ENCODE data around the gene ALK.

ALK gene

DNA sequence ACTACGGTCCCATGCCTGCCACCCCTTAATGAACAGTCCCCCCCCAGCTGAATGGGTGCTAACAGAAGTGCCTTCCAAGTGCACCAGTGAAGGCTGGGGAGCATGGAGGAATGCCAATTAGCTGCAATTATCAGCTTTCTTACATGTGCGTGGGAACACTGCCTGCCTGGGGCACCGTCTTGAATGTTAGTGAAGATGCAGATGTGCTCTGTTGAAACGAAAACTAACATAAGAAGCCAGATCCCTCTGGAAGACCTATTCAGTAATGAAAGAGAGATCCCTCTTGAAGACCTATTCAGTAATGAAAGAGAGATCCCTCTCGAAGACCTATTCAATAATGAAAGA, 651.6 kb downstream of the ALK start:
- H3K79me1 ChIP-seq (ENCODE audit: low read depth, low read length) = no peaks in the 10 kb centered on the region
- no peak overlapping the region for H4K8ac ChIP-seq (ENCODE audit: low read depth, low read length)
- no peak for DNase-seq (ENCODE audit: low spot score)
- H3K9me3 ChIP-seq (replicated peaks in 1 of 2; ENCODE audit: control insufficient read depth in 2 of 2, insufficient read depth in 1 of 2, low read depth in 1 of 2, low read length in 2 of 2) = no peaks in the 10 kb centered on the region
- H2AK5ac ChIP-seq (ENCODE audit: low read depth, low read length) = no peak overlapping the region
- no peak overlapping the region for H2AFZ ChIP-seq (ENCODE audit: low read length)
- H3K4me3 ChIP-seq (ENCODE audit: low read length in 2 of 2) = no peak overlapping the region
- H3K4ac ChIP-seq (ENCODE audit: low read length) = no peak overlapping the region
- no CpG with 5 or more reads among the region's 5 CpGs for WGBS, 2 donors (ENCODE audit: extremely low coverage in 2 of 2, insufficient read length in 2 of 2, insufficient replicate concordance in 1 of 2)
- H3K14ac ChIP-seq (ENCODE audit: low read length) = no peak overlapping the region
- H3K36me3 ChIP-seq (replicated peaks in 1 of 2; ENCODE audit: control insufficient read depth in 2 of 2, insufficient read depth in 2 of 2, low read length in 2 of 2) = peaks cover 0 to 21% of the 10 kb centered on the region in 2 donors
- H2BK5ac ChIP-seq (ENCODE audit: low read length) = no peak overlapping the region
- H2BK15ac ChIP-seq (ENCODE audit: low read length) = no peak overlapping the region
- H3K18ac ChIP-seq (ENCODE audit: low read length) = no peak overlapping the region
- no peak overlapping the region for H3K27ac ChIP-seq (replicated peaks; ENCODE audit: low read length)
- no peak overlapping the region for H2BK120ac ChIP-seq (ENCODE audit: low read depth, low read length)
- no peak overlapping the region for H3K23ac ChIP-seq (ENCODE audit: low read depth, low read length, poor library complexity)
- no peak overlapping the region for H2BK12ac ChIP-seq (ENCODE audit: low read length)
- H3K27me3 ChIP-seq (ENCODE audit: control insufficient read depth in 3 of 3, insufficient read depth in 3 of 3, low read depth in 1 of 3, low read length in 3 of 3) = peaks cover 0 to 2% (median 0%) of the 10 kb centered on the region in 3 experiments
- H3K4me1 ChIP-seq (ENCODE audit: control insufficient read depth in 2 of 2, insufficient read depth in 1 of 2, low read depth in 1 of 2, low read length in 2 of 2) = peaks cover 2 to 19% of the 10 kb centered on the region in 2 donors
- no peak overlapping the region for H4K91ac ChIP-seq (ENCODE audit: low read depth, low read length, poor library complexity)
- H3K4me2 ChIP-seq (ENCODE audit: insufficient read depth, low read length, poor library complexity, severe bottlenecking) = no peak overlapping the region
- no peak overlapping the region for H3K9ac ChIP-seq (ENCODE audit: low read depth, low read length, poor library complexity)

GRCh38 chr2:29269095-29269764, 652.2 kb downstream of the ALK start:
- Histone ChIP-seq H3K18ac (ENCODE audit: low read length) (no peak overlapping the region), H2BK15ac (ENCODE audit: low read length) (no peak overlapping the region), H2BK5ac (ENCODE audit: low read length) (no peak overlapping the region), H3K23ac (ENCODE audit: low read depth, low read length, poor library complexity) (no peak overlapping the region), H2AFZ (ENCODE audit: low read length) (no peak overlapping the region), H2BK12ac (ENCODE audit: low read length) (no peak overlapping the region), H4K8ac (ENCODE audit: low read depth, low read length) (no peak overlapping the region), H3K14ac (ENCODE audit: low read length) (no peak overlapping the region), H3K27ac (replicated peaks; ENCODE audit: low read length) (no peak overlapping the region), H3K79me1 (ENCODE audit: low read depth, low read length) (no peaks in the 10 kb centered on the region), H3K4me1 (ENCODE audit: control insufficient read depth in 2 of 2, insufficient read depth in 1 of 2, low read depth in 1 of 2, low read length in 2 of 2) (peaks cover 2 to 19% of the 10 kb centered on the region in 2 donors), H3K9me3 (replicated peaks in 1 of 2; ENCODE audit: control insufficient read depth in 2 of 2, insufficient read depth in 1 of 2, low read depth in 1 of 2, low read length in 2 of 2) (no peaks in the 10 kb centered on the region), H4K91ac (ENCODE audit: low read depth, low read length, poor library complexity) (no peak overlapping the region), H3K36me3 (replicated peaks in 1 of 2; ENCODE audit: control insufficient read depth in 2 of 2, insufficient read depth in 2 of 2, low read length in 2 of 2) (peaks cover 0 to 21% of the 10 kb centered on the region in 2 donors), H2AK5ac (ENCODE audit: low read depth, low read length) (no peak overlapping the region), H3K4me3 (ENCODE audit: low read length in 2 of 2) (no peak overlapping the region), H2BK120ac (ENCODE audit: low read depth, low read length) (no peak overlapping the region), H3K4ac (ENCODE audit: low read length) (no peak overlapping the region), H3K27me3 (ENCODE audit: control insufficient read depth in 3 of 3, insufficient read depth in 3 of 3, low read depth in 1 of 3, low read length in 3 of 3) (peaks cover 0 to 2% (median 0%) of the 10 kb centered on the region in 3 experiments), H3K9ac (ENCODE audit: low read depth, low read length, poor library complexity) (no peak overlapping the region), H3K4me2 (ENCODE audit: insufficient read depth, low read length, poor library complexity, severe bottlenecking) (no peak overlapping the region)
- WGBS, 2 donors (ENCODE audit: extremely low coverage in 2 of 2, insufficient read length in 2 of 2, insufficient replicate concordance in 1 of 2) = no CpG with 5 or more reads among the region's 11 CpGs
- no peak for DNase-seq (ENCODE audit: low spot score)

GRCh38 chr2:29267720-29268119, 653.7 kb downstream of the ALK start:
- no peak overlapping the region for H2BK15ac ChIP-seq (ENCODE audit: low read length)
- no peak overlapping the region for H4K8ac ChIP-seq (ENCODE audit: low read depth, low read length)
- H3K27me3 ChIP-seq (ENCODE audit: control insufficient read depth in 3 of 3, insufficient read depth in 3 of 3, low read depth in 1 of 3, low read length in 3 of 3) = peaks cover 0 to 2% (median 0%) of the 10 kb centered on the region in 3 experiments
- no peak overlapping the region for H2BK120ac ChIP-seq (ENCODE audit: low read depth, low read length)
- no peak overlapping the region for H3K9ac ChIP-seq (ENCODE audit: low read depth, low read length, poor library complexity)
- H3K4ac ChIP-seq (ENCODE audit: low read length) = no peak overlapping the region
- H2AK5ac ChIP-seq (ENCODE audit: low read depth, low read length) = no peak overlapping the region
- no peaks in the 10 kb centered on the region for H3K79me1 ChIP-seq (ENCODE audit: low read depth, low read length)
- H3K14ac ChIP-seq (ENCODE audit: low read length) = no peak overlapping the region
- no peak for DNase-seq (ENCODE audit: low spot score)
- no peak overlapping the region for H3K4me2 ChIP-seq (ENCODE audit: insufficient read depth, low read length, poor library complexity, severe bottlenecking)
- no peak overlapping the region for H2BK5ac ChIP-seq (ENCODE audit: low read length)
- no peak overlapping the region for H3K27ac ChIP-seq (replicated peaks; ENCODE audit: low read length)
- no peak overlapping the region for H2AFZ ChIP-seq (ENCODE audit: low read length)
- peaks cover 0 to 14% of the 10 kb centered on the region in 2 donors for H3K36me3 ChIP-seq (replicated peaks in 1 of 2; ENCODE audit: control insufficient read depth in 2 of 2, insufficient read depth in 2 of 2, low read length in 2 of 2)
- no peak overlapping the region for H4K91ac ChIP-seq (ENCODE audit: low read depth, low read length, poor library complexity)
- no peaks in the 10 kb centered on the region for H3K9me3 ChIP-seq (replicated peaks in 1 of 2; ENCODE audit: control insufficient read depth in 2 of 2, insufficient read depth in 1 of 2, low read depth in 1 of 2, low read length in 2 of 2)
- no peak overlapping the region for H3K18ac ChIP-seq (ENCODE audit: low read length)
- no peak overlapping the region for H2BK12ac ChIP-seq (ENCODE audit: low read length)
- WGBS, 2 donors (ENCODE audit: extremely low coverage in 2 of 2, insufficient read length in 2 of 2, insufficient replicate concordance in 1 of 2) = no CpG with 5 or more reads among the region's 2 CpGs
- no peak overlapping the region for H3K4me3 ChIP-seq (ENCODE audit: low read length in 2 of 2)
- H3K4me1 ChIP-seq (ENCODE audit: control insufficient read depth in 2 of 2, insufficient read depth in 1 of 2, low read depth in 1 of 2, low read length in 2 of 2) = peaks cover 4 to 19% of the 10 kb centered on the region in 2 donors
- H3K23ac ChIP-seq (ENCODE audit: low read depth, low read length, poor library complexity) = no peak overlapping the region

- no peak overlapping the region for H3K14ac ChIP-seq (ENCODE audit: low read length)
- peaks cover 0 to 3% of the 10 kb centered on the region in 2 donors for H3K36me3 ChIP-seq (replicated peaks in 1 of 2; ENCODE audit: control insufficient read depth in 2 of 2, insufficient read depth in 2 of 2, low read length in 2 of 2)
- no CpG with 5 or more reads among the region's 5 CpGs for WGBS, 2 donors (ENCODE audit: extremely low coverage in 2 of 2, insufficient read length in 2 of 2, insufficient replicate concordance in 1 of 2)
- H2BK12ac ChIP-seq (ENCODE audit: low read length) = no peak overlapping the region
- no peak overlapping the region for H2BK15ac ChIP-seq (ENCODE audit: low read length)
- H3K9me3 ChIP-seq (replicated peaks in 1 of 2; ENCODE audit: control insufficient read depth in 2 of 2, insufficient read depth in 1 of 2, low read depth in 1 of 2, low read length in 2 of 2) = no peaks in the 10 kb centered on the region
- no peaks in the 10 kb centered on the region for H3K27me3 ChIP-seq (ENCODE audit: control insufficient read depth in 3 of 3, insufficient read depth in 3 of 3, low read depth in 1 of 3, low read length in 3 of 3)
- peak overlapping the region; percentile 27 for H3K23ac ChIP-seq (ENCODE audit: low read depth, low read length, poor library complexity)
- no peak overlapping the region for H3K4me3 ChIP-seq (ENCODE audit: low read length in 2 of 2)
- H4K8ac ChIP-seq (ENCODE audit: low read depth, low read length) = no peak overlapping the region
- no peaks in the 10 kb centered on the region for H3K79me1 ChIP-seq (ENCODE audit: low read depth, low read length)
- H2BK120ac ChIP-seq (ENCODE audit: low read depth, low read length) = no peak overlapping the region
- peaks cover 6 to 15% of the 10 kb centered on the region in 2 donors for H3K4me1 ChIP-seq (ENCODE audit: control insufficient read depth in 2 of 2, insufficient read depth in 1 of 2, low read depth in 1 of 2, low read length in 2 of 2)
- H2BK5ac ChIP-seq (ENCODE audit: low read length) = no peak overlapping the region
- H3K9ac ChIP-seq (ENCODE audit: low read depth, low read length, poor library complexity) = no peak overlapping the region
- no peak overlapping the region for H3K27ac ChIP-seq (replicated peaks; ENCODE audit: low read length)
- H4K91ac ChIP-seq (ENCODE audit: low read depth, low read length, poor library complexity) = no peak overlapping the region
- H3K4me2 ChIP-seq (ENCODE audit: insufficient read depth, low read length, poor library complexity, severe bottlenecking) = no peak overlapping the region
- no peak for DNase-seq (ENCODE audit: low spot score)
- H3K4ac ChIP-seq (ENCODE audit: low read length) = no peak overlapping the region
- H2AFZ ChIP-seq (ENCODE audit: low read length) = no peak overlapping the region
- H3K18ac ChIP-seq (ENCODE audit: low read length) = no peak overlapping the region
- no peak overlapping the region for H2AK5ac ChIP-seq (ENCODE audit: low read depth, low read length)
Measured at GRCh38 chr2:29263886-29264285, 657.5 kb downstream of the ALK start.

Data from neuronal stem cell (in vitro differentiated cells).